MCF 10A (cell line): ENCODE measurements around the gene HOXC5. TPM values are rescaled to one million over a fixed set of nuclear protein-coding genes. Genes with fewer than 3 reads are reported as not detected.

Experiments
- BruUV-seq: library from RNA; stranded (reverse); fragments of 400-500 nt; replicated peaks from 2 replicates; lab custom pipeline; 2021; lab: Mats Ljungman, UMichigan
- CTCF ChIA-PET: fragments of 300-600 bp; sonication (Branson Sonifier 250); formaldehyde crosslinking; extraction: SDS; loops from one replicate; lab custom pipeline; 2021; ENCODE audit warnings: antibody characterized with exemption, inconsistent platforms; lab: Yijun Ruan, JAX
- POLR2A ChIA-PET: fragments of 300-600, 350-650 bp; sonication (Branson Sonifier 250); formaldehyde crosslinking; extraction: SDS; loops from one replicate; lab custom pipeline; 2020; ENCODE audit warnings: antibody characterized with exemption, inconsistent platforms; lab: Yijun Ruan, JAX
- DNase-seq: peaks from one replicate; pipeline ENCODE4 v3.0.0-alpha.2; 2018; ENCODE audit not compliant: unreplicated experiment
- H3K27ac Mint-ChIP-seq: one replicate; pipeline ENCODE4 v1.8.0; 2022; ENCODE audit warnings: mild to moderate bottlenecking, low read depth, mixed read lengths; ENCODE audit not compliant: unreplicated experiment
- H3K27me3 Mint-ChIP-seq: one replicate; pipeline ENCODE4 v1.8.0; 2022; ENCODE audit warnings: mixed read lengths; ENCODE audit not compliant: insufficient read depth, unreplicated experiment
- H3K36me3 Mint-ChIP-seq: one replicate; pipeline ENCODE4 v1.8.0; 2022; ENCODE audit warnings: mild to moderate bottlenecking, moderate library complexity, mixed read lengths; ENCODE audit not compliant: insufficient read depth, unreplicated experiment
- H3K4me1 Mint-ChIP-seq: one replicate; pipeline ENCODE4 v1.8.0; 2022; ENCODE audit warnings: mixed read lengths; ENCODE audit not compliant: insufficient read depth, unreplicated experiment
- H3K4me3 Mint-ChIP-seq: one replicate; pipeline ENCODE4 v1.8.0; 2022; ENCODE audit warnings: mild to moderate bottlenecking, moderate library complexity, mixed read lengths; ENCODE audit not compliant: unreplicated experiment
- H3K9me3 Mint-ChIP-seq: one replicate; pipeline ENCODE4 v1.8.0; 2022; ENCODE audit warnings: mixed read lengths; ENCODE audit not compliant: unreplicated experiment
- intact Hi-C: fragments of 100-400 bp; cut with micrococcal nuclease; formaldehyde crosslinking; loops from 2 replicates; pipeline ENCODE4 v1.14.1; 2022
- total RNA-seq: library from RNA; stranded (reverse); gene quantifications from 2 replicates; pipeline ENCODE4 v1.2.3, GENCODE V29; 2022
- TF ChIP-seq, protein P1 (sequence below): fragments of 200-600 bp; IDR thresholded peaks from one replicate; pipeline ENCODE4 v1.8.0; 2022; ENCODE audit warnings: antibody characterized with exemption, mild to moderate bottlenecking; ENCODE audit not compliant: unreplicated experiment

HOXC5 gene
- total RNA-seq, 1 experiment from 2014 or later: not detected

DNA sequence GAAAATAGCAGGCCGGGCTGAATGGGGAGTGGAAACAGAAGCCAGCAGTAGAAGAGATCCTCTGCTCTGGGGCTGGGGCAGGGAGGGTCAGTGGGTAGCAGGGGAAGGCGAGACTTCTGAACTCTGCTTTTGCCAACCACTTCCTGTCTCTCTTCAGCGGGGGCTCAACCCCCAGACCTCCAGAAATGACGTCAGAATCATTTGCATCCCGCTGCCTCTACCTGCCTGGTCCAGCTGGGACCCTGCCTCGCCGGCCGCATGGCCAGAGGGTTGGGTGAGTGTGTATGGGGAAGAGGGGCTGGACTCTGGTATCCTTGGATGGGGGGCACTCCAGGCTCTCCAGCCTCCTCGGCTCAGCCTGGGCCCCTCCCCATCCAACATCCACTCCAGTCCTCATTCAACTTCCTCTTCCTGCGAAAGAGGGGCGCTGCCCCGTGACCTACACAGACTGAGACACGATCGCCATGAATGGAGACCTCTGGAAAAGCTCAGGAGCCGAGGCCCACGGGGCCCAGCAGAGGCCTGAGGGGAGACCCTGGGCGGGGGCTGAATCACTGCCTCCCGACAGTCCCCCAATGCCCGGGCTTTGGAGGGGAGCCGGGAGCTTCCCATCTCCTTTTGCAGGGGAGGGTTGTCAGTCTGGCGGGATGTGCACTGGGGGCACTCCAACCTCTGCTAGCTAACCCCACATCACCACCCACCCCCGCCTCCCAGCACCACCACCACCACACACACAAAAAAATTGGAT is 20.3 kb downstream of the HOXC5 start:
- no TSS peak for BruUV-seq
- CTCF ChIA-PET: interaction anchor here (0.6 to 1.8 kb wide), 4 partner anchors 20 to 307 kb away, joined by 3 to 12 read pairs (median 3); partner anchors contain the start of gene HOXC5
- Mint-ChIP-seq H3K27me3 (no peaks in the 10 kb centered on the region), H3K4me3 (no peak overlapping the region), H3K4me1 (peaks cover 11% of the 10 kb centered on the region), H3K9me3 (no peaks in the 10 kb centered on the region), H3K36me3 (no peaks in the 10 kb centered on the region), H3K27ac (no peak overlapping the region)
- intact Hi-C loops: no loop called here
- POLR2A ChIA-PET: no interaction called here
- no peak for DNase-seq
- TF ChIP-seq, protein P1, sequence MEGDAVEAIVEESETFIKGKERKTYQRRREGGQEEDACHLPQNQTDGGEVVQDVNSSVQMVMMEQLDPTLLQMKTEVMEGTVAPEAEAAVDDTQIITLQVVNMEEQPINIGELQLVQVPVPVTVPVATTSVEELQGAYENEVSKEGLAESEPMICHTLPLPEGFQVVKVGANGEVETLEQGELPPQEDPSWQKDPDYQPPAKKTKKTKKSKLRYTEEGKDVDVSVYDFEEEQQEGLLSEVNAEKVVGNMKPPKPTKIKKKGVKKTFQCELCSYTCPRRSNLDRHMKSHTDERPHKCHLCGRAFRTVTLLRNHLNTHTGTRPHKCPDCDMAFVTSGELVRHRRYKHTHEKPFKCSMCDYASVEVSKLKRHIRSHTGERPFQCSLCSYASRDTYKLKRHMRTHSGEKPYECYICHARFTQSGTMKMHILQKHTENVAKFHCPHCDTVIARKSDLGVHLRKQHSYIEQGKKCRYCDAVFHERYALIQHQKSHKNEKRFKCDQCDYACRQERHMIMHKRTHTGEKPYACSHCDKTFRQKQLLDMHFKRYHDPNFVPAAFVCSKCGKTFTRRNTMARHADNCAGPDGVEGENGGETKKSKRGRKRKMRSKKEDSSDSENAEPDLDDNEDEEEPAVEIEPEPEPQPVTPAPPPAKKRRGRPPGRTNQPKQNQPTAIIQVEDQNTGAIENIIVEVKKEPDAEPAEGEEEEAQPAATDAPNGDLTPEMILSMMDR: no peak

GRCh38 chr12:54053751-54054741 is 21.2 kb downstream of the HOXC5 start, which contains the start of gene HOXC4:
TSS of gene HOXC4 (plus strand) at chr12:54053835. CDS start at chr12:54053923, 88 bp downstream.
- CTCF ChIA-PET: interaction anchor here (0.6 to 1.8 kb wide), 7 partner anchors 16 to 307 kb away, joined by 3 to 12 read pairs (median 3); partner anchors contain the start of gene HOXC5
- H3K9me3 Mint-ChIP-seq: no peaks in the 10 kb centered on the region
- peaks cover 11% of the 10 kb centered on the region for H3K4me1 Mint-ChIP-seq
- TF ChIP-seq, protein P1: no peak
- no peaks in the 10 kb centered on the region for H3K27me3 Mint-ChIP-seq
- H3K36me3 Mint-ChIP-seq: no peaks in the 10 kb centered on the region
- intact Hi-C loops: no loop called here
- POLR2A ChIA-PET: no interaction called here
- DNase-seq: no peak
- no TSS peak for BruUV-seq
- H3K27ac Mint-ChIP-seq: no peak within 1 kb of the TSS
- H3K4me3 Mint-ChIP-seq: no peak within 1 kb of the TSS

- intact Hi-C loops: no loop called here
Measured at GRCh38 chr12:54054742-54055194, 21.9 kb downstream of the HOXC5 start.

More at GRCh38 chr12:54054742-54055194, 21.9 kb downstream of the HOXC5 start:
- CTCF ChIA-PET: interaction anchor here (0.8 to 1.0 kb wide), 2 partner anchors 17 to 147 kb away, joined by 3 read pairs; no protein-coding TSS in a partner anchor
- no TSS peak for BruUV-seq
- Mint-ChIP-seq H3K27ac (no peak overlapping the region), H3K36me3 (no peaks in the 10 kb centered on the region), H3K4me1 (peaks cover 11% of the 10 kb centered on the region), H3K4me3 (no peak overlapping the region), H3K9me3 (no peaks in the 10 kb centered on the region), H3K27me3 (no peaks in the 10 kb centered on the region)
- TF ChIP-seq, protein P1: no peak
- DNase-seq: no peak
- POLR2A ChIA-PET: no interaction called here
